ENCODE measurements around the gene APOD.

- TF ChIP-seq CTCF (conservative IDR thresholded peaks at IDR 0.05; ENCODE audit: low read depth, low read length): no peak
- TF ChIP-seq EZH2 (IDR thresholded peaks at IDR 0.05; ENCODE audit: borderline replicate concordance, low read depth, low read length, poor library complexity, severe bottlenecking): no peak
These were observed 57.2 kb downstream of the APOD start for GRCh38 chr3:195526492-195526891.

Measured in A673 (cell line).